T follicular helper cell (primary cell): ENCODE results near the gene CLCN5.

ENCODE experiments used
- DNase-seq: peaks from one replicate; pipeline ENCODE4 v3.0.0-alpha.2; 2020; ENCODE audit warnings: low read depth

Gene CLCN5

DNA sequence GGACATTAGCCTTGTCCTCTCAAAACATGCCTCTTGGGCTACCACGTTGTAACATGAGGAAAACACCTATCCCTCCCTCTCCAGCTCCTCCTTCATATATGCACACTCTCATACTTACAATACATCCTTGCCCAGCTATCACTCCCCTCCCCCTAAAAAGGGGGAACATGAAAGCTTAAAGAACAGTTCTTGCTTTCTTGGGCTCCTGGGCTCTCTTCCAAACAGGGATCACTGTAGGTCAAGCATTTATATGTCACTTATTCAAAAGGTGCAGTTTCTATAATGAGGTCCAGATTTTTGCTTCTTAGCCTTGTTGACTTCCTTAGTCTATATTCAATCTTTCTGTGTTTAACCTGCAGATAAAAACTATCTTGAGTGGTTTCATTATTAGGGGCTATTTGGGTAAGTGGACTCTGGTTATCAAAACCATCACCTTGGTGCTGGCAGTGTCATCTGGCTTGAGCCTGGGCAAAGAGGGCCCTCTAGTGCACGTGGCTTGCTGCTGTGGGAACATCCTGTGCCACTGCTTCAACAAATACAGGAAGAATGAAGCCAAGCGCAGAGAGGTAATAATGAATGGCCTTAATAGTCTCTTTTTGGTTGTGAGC lies 159.0 kb downstream of the CLCN5 start:
- no peak for DNase-seq

DNA sequence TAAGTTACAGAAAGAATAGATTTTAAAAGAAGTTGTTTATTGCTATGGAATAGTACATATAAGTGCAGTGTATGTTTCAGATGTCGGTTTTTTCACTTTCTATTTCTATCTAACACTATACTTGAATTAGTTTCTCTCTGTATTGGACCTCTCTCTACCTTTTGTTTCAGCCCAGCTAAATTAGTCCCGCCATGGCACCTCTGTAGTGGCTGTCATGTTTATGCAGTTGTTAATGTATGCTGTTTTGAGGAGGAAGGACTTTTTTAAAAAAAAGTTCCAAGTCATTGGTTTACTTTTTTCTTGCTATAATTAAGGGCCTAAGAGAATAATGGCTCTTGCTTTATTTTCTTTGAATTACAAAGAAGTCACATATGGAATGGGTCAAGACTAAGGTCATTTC lies 160.3 kb downstream of the CLCN5 start:
- no peak for DNase-seq

DNA sequence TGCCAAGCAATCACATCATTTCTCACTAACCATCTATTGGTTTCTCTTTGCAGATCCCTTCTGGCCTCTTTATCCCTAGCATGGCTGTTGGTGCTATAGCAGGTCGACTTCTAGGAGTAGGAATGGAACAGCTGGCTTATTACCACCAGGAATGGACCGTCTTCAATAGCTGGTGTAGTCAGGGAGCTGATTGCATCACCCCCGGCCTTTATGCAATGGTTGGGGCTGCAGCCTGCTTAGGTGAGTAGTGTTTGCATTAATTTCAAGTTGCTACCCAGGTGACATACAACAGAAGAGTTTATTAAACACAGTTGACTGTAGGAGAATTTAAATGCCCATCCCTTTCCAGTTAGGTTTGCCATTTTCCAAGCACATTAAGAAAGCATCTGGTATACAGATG lies 166.2 kb downstream of the CLCN5 start:
- DNase-seq: no peak

- no peak for DNase-seq
Observed at GRCh38 chrX:50093625-50094024, 171.2 kb downstream of the CLCN5 start.

- DNase-seq: no peak
Observed at GRCh38 chrX:50097071-50097470, 174.7 kb downstream of the CLCN5 start.

GRCh38 chrX:50098241-50098640 lies 175.8 kb downstream of the CLCN5 start:
- DNase-seq: no peak

GRCh38 chrX:50098749-50099148 lies 176.4 kb downstream of the CLCN5 start:
- DNase-seq: no peak

GRCh38 chrX:50099331-50099730 lies 176.9 kb downstream of the CLCN5 start:
- DNase-seq: no peak

GRCh38 chrX:50100188-50100587 lies 177.8 kb downstream of the CLCN5 start:
- no peak for DNase-seq

DNA sequence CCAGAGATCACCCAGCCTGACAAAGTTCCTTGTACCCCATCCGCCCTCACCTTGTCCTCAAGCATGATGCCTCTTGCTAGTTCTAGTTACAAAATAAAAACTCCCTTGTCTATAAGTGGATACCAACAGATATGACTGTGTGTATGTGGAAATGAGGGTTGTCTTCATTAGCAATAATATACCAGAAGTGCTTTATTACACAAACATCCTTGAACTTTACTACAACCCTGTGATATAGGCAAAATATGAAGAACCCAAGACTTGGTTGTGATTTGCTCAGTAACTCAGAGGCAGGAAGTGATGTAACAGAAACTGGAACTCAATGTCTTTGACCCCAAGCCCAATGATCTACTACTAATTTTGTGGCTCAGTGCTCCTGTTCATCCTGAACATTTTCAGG lies 180.8 kb downstream of the CLCN5 start:
- no peak for DNase-seq

- no peak for DNase-seq
Observed at GRCh38 chrX:50103866-50104566, 181.6 kb downstream of the CLCN5 start.

- no peak for DNase-seq
Observed at GRCh38 chrX:50106051-50106675, 183.8 kb downstream of the CLCN5 start.

- no peak for DNase-seq
Observed at GRCh38 chrX:50107470-50107869, 185.1 kb downstream of the CLCN5 start.

DNA sequence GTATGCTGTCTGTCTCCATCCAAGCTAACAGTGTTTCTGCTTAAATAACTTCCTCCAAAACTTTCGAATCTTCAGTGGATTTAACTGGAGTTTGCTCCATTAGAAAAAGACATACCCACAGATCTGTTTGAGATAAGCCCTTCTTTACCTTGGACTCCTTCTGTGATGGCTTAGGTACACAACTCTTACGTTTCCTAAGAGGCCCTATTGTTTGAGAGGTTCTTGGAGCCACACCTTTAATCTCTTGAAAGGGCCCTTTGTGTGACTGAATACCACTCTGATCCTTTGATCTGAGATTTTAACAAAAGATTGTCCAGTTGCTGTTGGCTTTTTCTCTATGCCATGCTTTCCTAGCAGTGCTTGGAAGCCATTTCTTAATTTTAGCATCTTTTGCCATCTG lies 185.9 kb downstream of the CLCN5 start:
- no peak for DNase-seq

DNA sequence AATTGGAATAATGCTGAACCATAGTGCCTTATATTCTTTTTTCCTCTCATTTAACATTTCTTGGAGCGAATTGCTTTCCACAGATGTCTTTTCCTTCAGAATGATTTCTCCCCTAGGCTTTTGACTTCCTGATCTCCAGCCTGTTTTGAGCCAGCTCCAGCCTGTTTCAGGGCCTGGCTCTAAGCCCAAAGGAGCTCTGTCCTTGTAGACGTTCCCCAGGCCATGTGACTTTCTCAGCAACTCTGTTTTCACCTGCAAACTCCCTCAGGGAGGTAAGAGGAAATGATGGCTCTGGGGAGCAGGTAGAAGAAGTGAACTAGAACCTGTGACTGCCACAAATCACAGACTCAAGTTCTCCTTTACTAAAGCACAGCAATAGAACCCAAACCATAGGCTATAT lies 189.3 kb downstream of the CLCN5 start:
- no peak for DNase-seq

DNA sequence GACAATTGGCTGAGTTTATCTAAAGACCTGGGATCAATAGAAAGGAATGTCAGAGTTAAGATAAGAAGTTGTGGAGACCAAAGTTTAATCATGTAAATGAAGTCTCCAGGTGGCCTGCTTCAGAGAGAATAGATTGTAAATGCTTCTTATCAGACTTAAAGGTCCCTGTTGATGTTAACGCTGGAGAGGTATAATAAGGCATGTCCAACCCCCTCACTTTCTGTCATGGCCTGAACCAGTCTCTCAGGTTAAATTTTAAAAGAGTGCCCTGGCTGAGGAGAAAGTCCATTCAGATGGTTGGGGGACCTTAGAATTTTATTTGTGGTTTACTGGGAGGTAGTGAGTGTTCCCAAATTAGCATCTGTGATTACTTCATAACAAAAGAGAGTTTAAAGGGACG lies 191.7 kb downstream of the CLCN5 start:
- DNase-seq: no peak

GRCh38 chrX:50115973-50116372 lies 193.6 kb downstream of the CLCN5 start:
- DNase-seq: no peak

GRCh38 chrX:50117476-50117875 lies 195.1 kb downstream of the CLCN5 start:
- no peak for DNase-seq

GRCh38 chrX:50125480-50125879 lies 203.1 kb downstream of the CLCN5 start:
- DNase-seq: no peak

GRCh38 chrX:50147972-50148371 lies 225.6 kb downstream of the CLCN5 start:
- no peak for DNase-seq
